ENCODE data around the gene CLMN.

The CLMN gene

DNA sequence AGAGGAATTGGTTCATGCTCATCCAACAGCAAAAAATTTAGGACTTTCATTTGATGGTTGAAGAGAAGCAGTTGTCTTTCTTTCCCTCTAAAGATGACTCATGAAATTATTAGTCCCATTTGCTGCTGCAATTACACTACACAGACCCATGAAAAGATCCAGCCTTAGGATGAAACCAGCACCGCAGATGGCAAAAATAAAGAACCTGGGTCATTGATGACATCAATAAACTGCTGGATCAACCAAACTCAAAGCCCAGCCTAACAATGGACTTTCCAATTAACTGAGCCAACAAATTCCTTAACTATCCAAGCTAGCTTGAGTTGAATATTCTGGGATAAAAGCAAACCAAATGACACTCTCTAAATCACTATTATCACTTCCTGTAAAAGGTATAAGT lies 183.1 kb downstream of the CLMN start:
- H3K4me1 ChIP-seq (ENCODE audit: control insufficient read depth, insufficient read depth, low read length): no peaks in the 10 kb centered on the region
- no peak overlapping the region for H3K4me3 ChIP-seq (ENCODE audit: low read length in 2 of 2)
- H3K9ac ChIP-seq (ENCODE audit: low read length in 2 of 2): no peak overlapping the region
- H3K27me3 ChIP-seq (ENCODE audit: control insufficient read depth in 1 of 2, insufficient read depth in 2 of 2, low read length in 2 of 2): no peaks in the 10 kb centered on the region
- peaks cover 0 to 3% of the 10 kb centered on the region in 2 donors for H3K36me3 ChIP-seq (ENCODE audit: control insufficient read depth in 2 of 2, insufficient read depth in 2 of 2, low read length in 2 of 2)
- no peaks in the 10 kb centered on the region for H3K9me3 ChIP-seq (ENCODE audit: control insufficient read depth in 2 of 2, low read length in 2 of 2)
- no peak overlapping the region for H3K27ac ChIP-seq (ENCODE audit: low read length)

DNA sequence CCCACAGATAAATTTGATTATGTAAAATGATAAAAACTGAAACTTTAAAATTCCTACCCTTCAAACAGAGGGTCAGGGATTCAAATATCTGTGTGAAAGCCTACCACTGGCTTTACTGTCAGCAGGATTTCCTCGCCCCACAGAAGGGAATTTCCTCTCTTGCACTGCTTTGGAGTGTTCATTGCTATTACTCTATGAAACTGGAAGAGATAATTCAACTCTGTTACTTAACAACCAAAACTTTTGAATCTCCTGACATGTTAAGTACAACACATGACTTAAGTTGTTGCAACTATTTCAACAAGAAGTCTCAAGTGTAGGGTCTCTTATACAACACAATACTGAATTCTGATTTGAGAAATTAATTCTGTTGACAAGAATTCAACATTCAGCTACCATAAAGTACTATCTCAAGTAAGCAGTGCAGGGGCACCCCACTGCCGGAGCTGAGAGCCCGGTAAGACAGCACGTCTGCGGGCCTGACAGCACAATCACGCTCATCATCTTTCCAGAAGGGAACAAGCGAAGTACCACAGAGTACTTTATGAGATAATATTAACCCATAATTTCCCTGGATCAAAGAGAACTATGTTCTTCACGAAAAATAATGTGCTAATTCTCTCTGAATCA lies 185.3 kb downstream of the CLMN start:
- Histone ChIP-seq H3K4me3 (ENCODE audit: low read length in 2 of 2) (no peak overlapping the region), H3K27ac (ENCODE audit: low read length) (no peak overlapping the region), H3K4me1 (ENCODE audit: control insufficient read depth, insufficient read depth, low read length) (no peaks in the 10 kb centered on the region), H3K36me3 (ENCODE audit: control insufficient read depth in 2 of 2, insufficient read depth in 2 of 2, low read length in 2 of 2) (peaks cover 0 to 4% of the 10 kb centered on the region in 2 donors), H3K27me3 (ENCODE audit: control insufficient read depth in 1 of 2, insufficient read depth in 2 of 2, low read length in 2 of 2) (no peaks in the 10 kb centered on the region), H3K9ac (ENCODE audit: low read length in 2 of 2) (no peak overlapping the region), H3K9me3 (ENCODE audit: control insufficient read depth in 2 of 2, low read length in 2 of 2) (no peaks in the 10 kb centered on the region)

GRCh38 chr14:95133282-95133681 lies 186.4 kb downstream of the CLMN start:
- Histone ChIP-seq H3K27me3 (ENCODE audit: control insufficient read depth in 1 of 2, insufficient read depth in 2 of 2, low read length in 2 of 2) (no peaks in the 10 kb centered on the region), H3K27ac (ENCODE audit: low read length) (no peak overlapping the region), H3K9me3 (ENCODE audit: control insufficient read depth in 2 of 2, low read length in 2 of 2) (no peaks in the 10 kb centered on the region), H3K9ac (ENCODE audit: low read length in 2 of 2) (no peak overlapping the region), H3K4me1 (ENCODE audit: control insufficient read depth, insufficient read depth, low read length) (no peaks in the 10 kb centered on the region), H3K36me3 (ENCODE audit: control insufficient read depth in 2 of 2, insufficient read depth in 2 of 2, low read length in 2 of 2) (peaks cover 0 to 5% of the 10 kb centered on the region in 2 donors), H3K4me3 (ENCODE audit: low read length in 2 of 2) (no peak overlapping the region)

- H3K36me3 ChIP-seq (ENCODE audit: control insufficient read depth in 2 of 2, insufficient read depth in 2 of 2, low read length in 2 of 2): peaks cover 0 to 5% of the 10 kb centered on the region in 2 donors
- no peak overlapping the region for H3K4me3 ChIP-seq (ENCODE audit: low read length in 2 of 2)
- no peaks in the 10 kb centered on the region for H3K4me1 ChIP-seq (ENCODE audit: control insufficient read depth, insufficient read depth, low read length)
- H3K9ac ChIP-seq (ENCODE audit: low read length in 2 of 2): no peak overlapping the region
- no peak overlapping the region for H3K27ac ChIP-seq (ENCODE audit: low read length)
- no peaks in the 10 kb centered on the region for H3K9me3 ChIP-seq (ENCODE audit: control insufficient read depth in 2 of 2, low read length in 2 of 2)
- no peaks in the 10 kb centered on the region for H3K27me3 ChIP-seq (ENCODE audit: control insufficient read depth in 1 of 2, insufficient read depth in 2 of 2, low read length in 2 of 2)
These were observed 186.9 kb downstream of the CLMN start for GRCh38 chr14:95132760-95133159.

Data from stomach smooth muscle (tissue), 2 donors.